Vagina (tissue), 2 donors: ENCODE data around the gene MT4.

ENCODE experiments used
- POLR2A ChIP-seq, 2 donors: fragments of 450-650 bp; IDR thresholded peaks; one replicate each; pipeline ENCODE4 v1.6.1; 2017; ENCODE audit warnings: antibody characterized with exemption in 2 of 2, mild to moderate bottlenecking in 2 of 2, moderate library complexity in 2 of 2
- TF ChIP-seq, protein P1 (sequence below), 3 experiments: fragments of 450-650 bp in 2 of 3; fragments of 200-600 bp in 1 of 3; sonication (generic) in 1 of 3; IDR thresholded peaks; one replicate each; pipeline ENCODE4 v1.5.1; 2017 to 2019; ENCODE audit warnings: antibody characterized with exemption in 3 of 3, mild to moderate bottlenecking in 2 of 3, moderate library complexity in 2 of 3

DNA sequence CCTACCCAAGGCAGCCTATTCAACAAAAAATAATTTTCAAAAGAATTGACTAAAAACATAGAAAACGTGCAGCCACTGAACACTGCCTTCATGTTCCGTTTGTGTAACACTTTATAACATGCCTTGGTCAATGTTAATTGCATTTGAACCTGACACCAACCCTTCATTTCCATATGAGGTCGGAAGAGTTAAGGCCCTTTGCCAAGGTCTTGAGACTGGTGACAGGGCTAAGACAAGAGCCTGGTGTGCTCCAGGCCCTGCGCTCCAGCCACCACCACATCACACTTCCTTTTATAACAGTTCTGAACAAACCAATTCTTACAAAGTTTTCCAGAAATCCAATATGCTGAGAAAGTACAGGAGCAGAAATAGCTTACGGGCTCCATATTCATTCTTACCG lies 49.2 kb upstream of the MT4 start:
- TF ChIP-seq POLR2A (IDR thresholded peaks at IDR 0.05): no peak
- TF ChIP-seq, protein P1, sequence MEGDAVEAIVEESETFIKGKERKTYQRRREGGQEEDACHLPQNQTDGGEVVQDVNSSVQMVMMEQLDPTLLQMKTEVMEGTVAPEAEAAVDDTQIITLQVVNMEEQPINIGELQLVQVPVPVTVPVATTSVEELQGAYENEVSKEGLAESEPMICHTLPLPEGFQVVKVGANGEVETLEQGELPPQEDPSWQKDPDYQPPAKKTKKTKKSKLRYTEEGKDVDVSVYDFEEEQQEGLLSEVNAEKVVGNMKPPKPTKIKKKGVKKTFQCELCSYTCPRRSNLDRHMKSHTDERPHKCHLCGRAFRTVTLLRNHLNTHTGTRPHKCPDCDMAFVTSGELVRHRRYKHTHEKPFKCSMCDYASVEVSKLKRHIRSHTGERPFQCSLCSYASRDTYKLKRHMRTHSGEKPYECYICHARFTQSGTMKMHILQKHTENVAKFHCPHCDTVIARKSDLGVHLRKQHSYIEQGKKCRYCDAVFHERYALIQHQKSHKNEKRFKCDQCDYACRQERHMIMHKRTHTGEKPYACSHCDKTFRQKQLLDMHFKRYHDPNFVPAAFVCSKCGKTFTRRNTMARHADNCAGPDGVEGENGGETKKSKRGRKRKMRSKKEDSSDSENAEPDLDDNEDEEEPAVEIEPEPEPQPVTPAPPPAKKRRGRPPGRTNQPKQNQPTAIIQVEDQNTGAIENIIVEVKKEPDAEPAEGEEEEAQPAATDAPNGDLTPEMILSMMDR (IDR thresholded peaks at IDR 0.05): no peak
